Liver (tissue), 9 donors: Measurements from ENCODE around the gene JPH3. TPM values are rescaled to one million over a fixed set of nuclear protein-coding genes. Genes with fewer than 3 reads are reported as not detected.

ENCODE experiments used
- DNase-seq: peaks from one replicate; pipeline ENCODE4 v3.0.0-alpha.2; 2017; ENCODE audit warnings: low spot score
- H3K27ac ChIP-seq, 2 donors: one replicate each; pipeline ENCODE4 v1.7.0; 2013; ENCODE audit warnings: inconsistent platforms in 2 of 2, low read length in 2 of 2, control low read depth in 1 of 2, low read depth in 1 of 2, mild to moderate bottlenecking in 1 of 2
- H3K27me3 ChIP-seq, 4 donors: one replicate each; pipeline versions ENCODE4 v1.6.1 to v1.7.0; 2013; ENCODE audit warnings: low read length in 3 of 4, inconsistent platforms in 1 of 4, mild to moderate bottlenecking in 1 of 4, moderate library complexity in 1 of 4; ENCODE audit not compliant: control insufficient read depth in 4 of 4, insufficient read depth in 4 of 4
- H3K36me3 ChIP-seq, 4 donors: one replicate each; pipeline versions ENCODE4 v1.6.1 to v1.7.0; 2013; ENCODE audit warnings: low read length in 3 of 4, mild to moderate bottlenecking in 3 of 4, low read depth in 1 of 4, moderate library complexity in 1 of 4; ENCODE audit not compliant: control insufficient read depth in 4 of 4, insufficient read depth in 3 of 4
- H3K4me1 ChIP-seq, 4 donors: one replicate each; pipeline versions ENCODE4 v1.6.1 to v1.7.0; 2013; ENCODE audit warnings: low read length in 3 of 4, mild to moderate bottlenecking in 3 of 4, moderate library complexity in 1 of 4; ENCODE audit not compliant: control insufficient read depth in 4 of 4, insufficient read depth in 4 of 4
- H3K4me3 ChIP-seq, 3 donors: one replicate each; pipeline versions ENCODE4 v1.6.1 to v1.7.0; 2013; ENCODE audit warnings: low read length in 3 of 3, control low read depth in 1 of 3, low read depth in 1 of 3, mild to moderate bottlenecking in 1 of 3
- H3K9ac ChIP-seq, 2 donors: one replicate each; pipeline ENCODE4 v1.7.0; 2013; ENCODE audit warnings: low read length in 2 of 2, mild to moderate bottlenecking in 2 of 2, moderate library complexity in 2 of 2, control low read depth in 1 of 2, low read depth in 1 of 2
- H3K9me3 ChIP-seq, 4 donors: one replicate each; pipeline versions ENCODE4 v1.6.1 to v1.7.0; 2013; ENCODE audit warnings: low read length in 3 of 4; ENCODE audit not compliant: control insufficient read depth in 4 of 4
- EGR1 ChIP-seq, 2 donors: IDR thresholded peaks; 2 replicates each; pipeline ENCODE4 v1.6.1; 2016 to 2018; ENCODE audit warnings: antibody characterized with exemption in 2 of 2, low read depth in 2 of 2
- FOXA1 ChIP-seq: IDR thresholded peaks from 2 replicates; pipeline ENCODE4 v1.6.1; 2016; ENCODE audit warnings: antibody characterized with exemption
- FOXA2 ChIP-seq: IDR thresholded peaks from 2 replicates; pipeline ENCODE4 v1.6.1; 2016; ENCODE audit warnings: antibody characterized with exemption
- GABPA ChIP-seq, 2 donors: IDR thresholded peaks in 1 of 2; conservative IDR thresholded peaks in 1 of 2; 2 replicates each; pipeline ENCODE4 v1.6.1; 2016; ENCODE audit warnings: antibody characterized with exemption in 2 of 2, mild to moderate bottlenecking in 1 of 2, moderate library complexity in 1 of 2
- HNF4A ChIP-seq, 2 donors: conservative IDR thresholded peaks; 2 replicates each; pipeline ENCODE4 v1.6.1; 2016; ENCODE audit warnings: antibody characterized with exemption in 2 of 2, mild to moderate bottlenecking in 2 of 2
- HNF4G ChIP-seq: IDR thresholded peaks from 2 replicates; pipeline ENCODE4 v1.6.1; 2016; ENCODE audit warnings: antibody characterized with exemption
- JUND ChIP-seq, 2 donors: IDR thresholded peaks; 2 replicates each; pipeline ENCODE4 v1.6.1; 2016; ENCODE audit warnings: antibody characterized with exemption in 2 of 2
- NR2F2 ChIP-seq: IDR thresholded peaks from 2 replicates; pipeline ENCODE4 v1.6.1; 2016; ENCODE audit warnings: antibody characterized with exemption
- RAD21 ChIP-seq, 2 donors: IDR thresholded peaks; 2 replicates each; pipeline ENCODE4 v1.6.1; 2016; ENCODE audit warnings: antibody characterized with exemption in 2 of 2, mild to moderate bottlenecking in 2 of 2
- RXRA ChIP-seq, 2 donors: IDR thresholded peaks; 2 replicates each; pipeline ENCODE4 v1.6.1; 2017 to 2018; ENCODE audit warnings: antibody characterized with exemption in 2 of 2, mild to moderate bottlenecking in 1 of 2
- SP1 ChIP-seq: IDR thresholded peaks from 2 replicates; pipeline ENCODE4 v1.6.1; 2018; ENCODE audit warnings: antibody characterized with exemption, mild to moderate bottlenecking
- TAF1 ChIP-seq: conservative IDR thresholded peaks from 2 replicates; pipeline ENCODE4 v1.6.1; 2016; ENCODE audit warnings: antibody characterized with exemption, mild to moderate bottlenecking
- YY1 ChIP-seq: IDR thresholded peaks from 2 replicates; pipeline ENCODE4 v1.6.1; 2016; ENCODE audit warnings: antibody characterized with exemption, mild to moderate bottlenecking
- WGBS: extraction: QIAGEN DNeasy Blood & Tissue Kit; methylation state at CpG from one replicate; pipeline ENCODE4 v1.1.7; 2013; 5-methylcytosine and 5-hydroxymethylcytosine counted together
- polyA plus RNA-seq, 2 donors: library from polyadenylated mRNA; stranded (reverse) in 1 of 2; unstranded in 1 of 2; fragments of 200-250 nt in 1 of 2; fragments of >200 nt in 1 of 2; fragmentation: Nextera tagmentation in 1 of 2; extraction: Ambion mirVana in 1 of 2; gene quantifications; one replicate each; pipeline versions ENCODE4 v1.2.1 to v1.2.3, GENCODE V29; 2013 to 2015
- total RNA-seq, 2 donors: library from RNA; depleted of rRNA; stranded (reverse); fragments of >200 nt; gene quantifications; one replicate each; pipeline ENCODE4 v1.2.3, GENCODE V29; 2014
- TF ChIP-seq, protein P1 (sequence below): IDR thresholded peaks from 2 replicates; pipeline ENCODE4 v1.6.1; 2016; ENCODE audit warnings: antibody characterized with exemption, mild to moderate bottlenecking
- TF ChIP-seq, protein P2 (sequence below): IDR thresholded peaks from 2 replicates; pipeline ENCODE4 v1.6.1; 2016; ENCODE audit warnings: antibody characterized with exemption
- TF ChIP-seq, protein P3 (sequence below): IDR thresholded peaks from 2 replicates; pipeline ENCODE4 v1.6.1; 2016; ENCODE audit warnings: antibody characterized with exemption
- TF ChIP-seq, protein P4 (sequence below): fragments of 150-350 bp; IDR thresholded peaks from 2 replicates; pipeline ENCODE4 v1.5.1; 2017; ENCODE audit warnings: improper control_type of control experiment, low read depth, low read length; ENCODE audit not compliant: missing input control
- TF ChIP-seq, protein P5 (sequence below): IDR thresholded peaks from 2 replicates; pipeline ENCODE4 v1.6.1; 2016; ENCODE audit warnings: antibody characterized with exemption
- donor health status: healthy.
- donor health status: healthy.
- donor health status: healthy.
- donor health status: healthy.
- donor health status: healthy.

JPH3 gene
- total and polyA plus RNA-seq, 4 donors: under 0.01 to 0.09 (median 0.04) TPM

DNA sequence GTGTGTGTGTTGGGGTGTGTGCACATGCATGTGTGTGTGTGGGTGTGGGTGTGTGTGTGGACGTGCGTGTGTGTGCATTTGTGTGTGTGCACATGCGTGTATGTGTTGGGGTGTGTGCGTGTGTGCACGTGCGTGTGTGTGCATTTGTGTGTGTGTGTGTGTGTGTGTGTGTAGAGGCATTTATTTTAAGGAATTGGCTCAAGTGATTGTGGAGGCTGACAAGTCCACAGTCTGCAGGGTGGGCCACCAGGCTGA is 37.9 kb upstream of the JPH3 start (continued):
- TF ChIP-seq, protein P1, sequence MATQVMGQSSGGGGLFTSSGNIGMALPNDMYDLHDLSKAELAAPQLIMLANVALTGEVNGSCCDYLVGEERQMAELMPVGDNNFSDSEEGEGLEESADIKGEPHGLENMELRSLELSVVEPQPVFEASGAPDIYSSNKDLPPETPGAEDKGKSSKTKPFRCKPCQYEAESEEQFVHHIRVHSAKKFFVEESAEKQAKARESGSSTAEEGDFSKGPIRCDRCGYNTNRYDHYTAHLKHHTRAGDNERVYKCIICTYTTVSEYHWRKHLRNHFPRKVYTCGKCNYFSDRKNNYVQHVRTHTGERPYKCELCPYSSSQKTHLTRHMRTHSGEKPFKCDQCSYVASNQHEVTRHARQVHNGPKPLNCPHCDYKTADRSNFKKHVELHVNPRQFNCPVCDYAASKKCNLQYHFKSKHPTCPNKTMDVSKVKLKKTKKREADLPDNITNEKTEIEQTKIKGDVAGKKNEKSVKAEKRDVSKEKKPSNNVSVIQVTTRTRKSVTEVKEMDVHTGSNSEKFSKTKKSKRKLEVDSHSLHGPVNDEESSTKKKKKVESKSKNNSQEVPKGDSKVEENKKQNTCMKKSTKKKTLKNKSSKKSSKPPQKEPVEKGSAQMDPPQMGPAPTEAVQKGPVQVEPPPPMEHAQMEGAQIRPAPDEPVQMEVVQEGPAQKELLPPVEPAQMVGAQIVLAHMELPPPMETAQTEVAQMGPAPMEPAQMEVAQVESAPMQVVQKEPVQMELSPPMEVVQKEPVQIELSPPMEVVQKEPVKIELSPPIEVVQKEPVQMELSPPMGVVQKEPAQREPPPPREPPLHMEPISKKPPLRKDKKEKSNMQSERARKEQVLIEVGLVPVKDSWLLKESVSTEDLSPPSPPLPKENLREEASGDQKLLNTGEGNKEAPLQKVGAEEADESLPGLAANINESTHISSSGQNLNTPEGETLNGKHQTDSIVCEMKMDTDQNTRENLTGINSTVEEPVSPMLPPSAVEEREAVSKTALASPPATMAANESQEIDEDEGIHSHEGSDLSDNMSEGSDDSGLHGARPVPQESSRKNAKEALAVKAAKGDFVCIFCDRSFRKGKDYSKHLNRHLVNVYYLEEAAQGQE: no peak
- TF ChIP-seq HNF4A (conservative IDR thresholded peaks at IDR 0.05): no peak
- TF ChIP-seq, protein P2, sequence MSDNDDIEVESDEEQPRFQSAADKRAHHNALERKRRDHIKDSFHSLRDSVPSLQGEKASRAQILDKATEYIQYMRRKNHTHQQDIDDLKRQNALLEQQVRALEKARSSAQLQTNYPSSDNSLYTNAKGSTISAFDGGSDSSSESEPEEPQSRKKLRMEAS: no peak
- TF ChIP-seq, protein P3, sequence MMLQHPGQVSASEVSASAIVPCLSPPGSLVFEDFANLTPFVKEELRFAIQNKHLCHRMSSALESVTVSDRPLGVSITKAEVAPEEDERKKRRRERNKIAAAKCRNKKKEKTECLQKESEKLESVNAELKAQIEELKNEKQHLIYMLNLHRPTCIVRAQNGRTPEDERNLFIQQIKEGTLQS: no peak
- no peak for TF ChIP-seq HNF4G
- no peak for TF ChIP-seq FOXA1
- no peak for TF ChIP-seq JUND (IDR thresholded peaks at IDR 0.05)
- TF ChIP-seq SP1: no peak

DNA sequence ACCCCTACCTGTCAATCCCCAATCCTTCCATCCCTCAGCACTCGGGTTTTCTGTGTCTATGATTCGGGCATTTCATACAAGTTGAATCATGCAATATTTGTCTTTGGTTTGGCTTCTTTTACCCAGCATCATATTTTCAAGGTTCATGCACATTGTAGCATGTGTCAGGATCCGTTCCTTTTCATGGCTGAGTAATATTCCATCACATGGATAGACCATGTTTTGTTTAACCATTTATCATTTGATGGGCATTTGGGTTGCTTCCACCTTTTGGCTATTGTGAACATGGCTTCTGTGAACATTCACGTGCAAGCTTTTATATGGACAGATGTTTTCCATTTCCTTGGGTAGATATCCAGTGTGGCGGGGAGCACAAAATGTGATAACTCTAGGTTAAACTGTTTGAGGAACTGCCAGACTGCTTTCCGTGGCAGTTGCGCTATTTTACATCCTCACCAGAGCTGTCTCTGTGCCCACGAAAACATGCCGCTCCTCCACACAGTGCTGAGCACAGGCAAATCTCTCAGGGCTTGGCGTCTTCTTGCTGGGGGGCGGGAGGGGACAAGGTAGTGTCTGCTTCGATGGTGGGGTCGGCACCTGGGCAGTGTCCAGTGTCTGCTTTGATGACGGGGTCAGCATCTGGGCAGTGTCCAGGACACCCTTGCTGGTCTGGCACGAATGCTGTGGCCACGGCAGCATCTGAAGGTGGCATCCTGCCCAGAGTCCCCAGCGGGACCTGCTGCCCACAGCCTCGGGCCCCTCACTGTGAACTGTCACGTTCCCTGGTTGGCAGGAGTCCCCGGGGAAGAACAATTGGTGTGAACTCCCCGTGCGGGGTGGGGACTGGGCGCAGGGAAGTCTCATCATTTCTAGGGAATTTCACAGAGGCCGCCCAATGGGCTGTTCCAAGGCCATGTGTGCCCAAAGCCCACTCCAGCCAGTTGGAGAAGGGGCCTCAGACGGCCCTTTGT is 32.4 kb upstream of the JPH3 start:
- WGBS: 83% methylated on average over 25 of the region's 25 CpGs
- Histone ChIP-seq H3K4me3 (no peak overlapping the region), H3K27me3 (no peaks in the 10 kb centered on the region), H3K9ac (no peak overlapping the region), H3K36me3 (no peaks in the 10 kb centered on the region), H3K4me1 (peaks cover 0 to 13% (median 3%) of the 10 kb centered on the region in 4 donors), H3K9me3 (no peaks in the 10 kb centered on the region), H3K27ac (no peak overlapping the region)
- TF ChIP-seq GABPA (IDR thresholded peaks at IDR 0.05 in 1 of 2, conservative IDR thresholded peaks at IDR 0.05 in 1 of 2): no peak
- TF ChIP-seq, protein P4, sequence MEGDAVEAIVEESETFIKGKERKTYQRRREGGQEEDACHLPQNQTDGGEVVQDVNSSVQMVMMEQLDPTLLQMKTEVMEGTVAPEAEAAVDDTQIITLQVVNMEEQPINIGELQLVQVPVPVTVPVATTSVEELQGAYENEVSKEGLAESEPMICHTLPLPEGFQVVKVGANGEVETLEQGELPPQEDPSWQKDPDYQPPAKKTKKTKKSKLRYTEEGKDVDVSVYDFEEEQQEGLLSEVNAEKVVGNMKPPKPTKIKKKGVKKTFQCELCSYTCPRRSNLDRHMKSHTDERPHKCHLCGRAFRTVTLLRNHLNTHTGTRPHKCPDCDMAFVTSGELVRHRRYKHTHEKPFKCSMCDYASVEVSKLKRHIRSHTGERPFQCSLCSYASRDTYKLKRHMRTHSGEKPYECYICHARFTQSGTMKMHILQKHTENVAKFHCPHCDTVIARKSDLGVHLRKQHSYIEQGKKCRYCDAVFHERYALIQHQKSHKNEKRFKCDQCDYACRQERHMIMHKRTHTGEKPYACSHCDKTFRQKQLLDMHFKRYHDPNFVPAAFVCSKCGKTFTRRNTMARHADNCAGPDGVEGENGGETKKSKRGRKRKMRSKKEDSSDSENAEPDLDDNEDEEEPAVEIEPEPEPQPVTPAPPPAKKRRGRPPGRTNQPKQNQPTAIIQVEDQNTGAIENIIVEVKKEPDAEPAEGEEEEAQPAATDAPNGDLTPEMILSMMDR: no peak
- TF ChIP-seq YY1: no peak
- TF ChIP-seq HNF4G: no peak
- TF ChIP-seq, protein P5, sequence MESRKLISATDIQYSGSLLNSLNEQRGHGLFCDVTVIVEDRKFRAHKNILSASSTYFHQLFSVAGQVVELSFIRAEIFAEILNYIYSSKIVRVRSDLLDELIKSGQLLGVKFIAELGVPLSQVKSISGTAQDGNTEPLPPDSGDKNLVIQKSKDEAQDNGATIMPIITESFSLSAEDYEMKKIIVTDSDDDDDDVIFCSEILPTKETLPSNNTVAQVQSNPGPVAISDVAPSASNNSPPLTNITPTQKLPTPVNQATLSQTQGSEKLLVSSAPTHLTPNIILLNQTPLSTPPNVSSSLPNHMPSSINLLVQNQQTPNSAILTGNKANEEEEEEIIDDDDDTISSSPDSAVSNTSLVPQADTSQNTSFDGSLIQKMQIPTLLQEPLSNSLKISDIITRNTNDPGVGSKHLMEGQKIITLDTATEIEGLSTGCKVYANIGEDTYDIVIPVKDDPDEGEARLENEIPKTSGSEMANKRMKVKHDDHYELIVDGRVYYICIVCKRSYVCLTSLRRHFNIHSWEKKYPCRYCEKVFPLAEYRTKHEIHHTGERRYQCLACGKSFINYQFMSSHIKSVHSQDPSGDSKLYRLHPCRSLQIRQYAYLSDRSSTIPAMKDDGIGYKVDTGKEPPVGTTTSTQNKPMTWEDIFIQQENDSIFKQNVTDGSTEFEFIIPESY: no peak
- TF ChIP-seq, protein P2: no peak
- no peak for TF ChIP-seq SP1
- TF ChIP-seq FOXA2: no peak
- TF ChIP-seq EGR1 (IDR thresholded peaks at IDR 0.05; ENCODE audit: low read depth in 2 of 2): no peak
- TF ChIP-seq JUND (IDR thresholded peaks at IDR 0.05): no peak
- no peak for TF ChIP-seq RXRA (IDR thresholded peaks at IDR 0.05)
- TF ChIP-seq, protein P1: no peak
- no peak for TF ChIP-seq FOXA1
- TF ChIP-seq NR2F2: no peak
- no peak for TF ChIP-seq HNF4A (conservative IDR thresholded peaks at IDR 0.05)
- no peak for TF ChIP-seq TAF1
- no peak for TF ChIP-seq RAD21 (IDR thresholded peaks at IDR 0.05)
- TF ChIP-seq, protein P3: no peak
- no peak for DNase-seq
